CD4-positive, alpha-beta T cell treated with Interleukin-21 for 1 hour (primary cell): ENCODE results near the gene ATP4A.

Experiments
- DNase-seq: peaks from one replicate; pipeline ENCODE4 v3.0.0-alpha.2; 2020

ATP4A gene

DNA sequence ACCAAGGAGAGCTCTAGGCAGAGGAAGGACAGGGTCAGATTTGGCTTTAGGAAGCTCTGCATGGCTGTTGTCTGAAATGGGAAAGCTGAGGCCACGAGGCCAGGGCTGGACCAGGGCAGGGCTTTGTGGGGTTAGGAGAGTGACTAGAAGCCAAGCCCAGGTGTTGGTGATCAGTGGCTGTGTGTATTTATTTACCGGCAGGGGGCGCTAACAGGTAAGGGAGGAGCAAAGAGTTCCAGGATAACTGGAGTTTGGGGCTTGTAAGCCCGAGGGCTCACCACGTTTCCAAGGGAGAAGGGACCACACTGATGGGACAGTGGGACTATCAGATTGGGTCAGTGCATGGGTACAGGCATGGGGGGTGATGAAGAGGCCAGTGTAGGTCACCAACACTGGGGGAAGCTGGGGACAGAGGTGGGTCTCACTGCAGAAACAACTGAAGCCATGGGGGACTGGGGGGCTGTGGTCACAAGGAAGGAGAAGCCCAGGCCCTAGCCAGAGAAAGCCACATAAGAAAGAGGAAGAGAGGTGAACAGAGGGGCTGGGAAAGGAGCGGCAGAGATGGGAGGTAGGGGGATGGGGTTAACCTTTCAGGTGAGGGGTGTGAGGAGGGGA, 14.2 kb downstream of the ATP4A start:
- DNase-seq: peak; percentile 71

DNA sequence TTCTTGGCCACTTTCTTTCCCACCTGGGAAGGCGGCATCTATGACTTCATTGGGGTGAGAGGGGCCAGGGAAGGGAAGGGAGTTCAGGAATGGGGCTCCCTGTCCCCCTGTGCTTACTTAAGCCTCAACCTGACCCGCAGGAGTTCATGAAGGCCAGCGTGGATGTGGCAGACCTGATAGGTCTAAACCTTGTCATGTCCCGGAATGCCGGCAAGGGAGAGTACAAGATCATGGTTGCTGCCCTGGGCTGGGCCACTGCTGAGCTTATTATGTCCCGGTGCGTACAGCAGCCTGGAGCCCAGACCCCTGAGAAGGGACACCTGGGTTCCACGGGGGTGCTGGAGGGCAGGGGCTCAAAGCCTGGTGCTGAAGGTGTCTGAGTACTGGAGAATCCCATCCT, 16.9 kb downstream of the ATP4A start:
- DNase-seq: no peak

DNA sequence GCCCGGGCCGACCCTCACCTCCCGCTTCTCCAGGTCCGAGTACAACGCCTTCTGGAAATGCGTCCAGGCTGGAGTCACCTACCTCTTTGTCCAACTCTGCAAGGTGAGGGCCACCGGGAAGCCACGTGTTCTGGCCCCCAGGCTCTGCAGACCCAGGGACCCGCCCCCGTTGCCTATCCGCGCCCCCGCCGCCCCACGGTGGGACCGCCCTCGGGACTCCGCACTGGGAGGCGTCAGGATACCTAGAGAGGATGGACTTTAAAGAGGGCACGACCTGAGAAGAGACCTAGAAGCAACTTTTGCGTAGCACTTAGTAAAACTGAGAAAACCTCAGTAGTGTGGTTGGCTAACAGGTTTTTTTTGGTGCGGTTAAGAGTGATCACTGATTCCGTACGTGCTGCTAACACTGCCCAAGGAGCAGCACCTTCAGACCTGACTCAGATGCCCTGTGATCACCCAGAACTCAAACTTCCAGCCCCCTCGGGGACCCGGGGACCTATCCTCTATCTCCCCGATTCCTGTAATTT, 17.5 kb downstream of the ATP4A start:
- DNase-seq: peak; percentile 54

DNA sequence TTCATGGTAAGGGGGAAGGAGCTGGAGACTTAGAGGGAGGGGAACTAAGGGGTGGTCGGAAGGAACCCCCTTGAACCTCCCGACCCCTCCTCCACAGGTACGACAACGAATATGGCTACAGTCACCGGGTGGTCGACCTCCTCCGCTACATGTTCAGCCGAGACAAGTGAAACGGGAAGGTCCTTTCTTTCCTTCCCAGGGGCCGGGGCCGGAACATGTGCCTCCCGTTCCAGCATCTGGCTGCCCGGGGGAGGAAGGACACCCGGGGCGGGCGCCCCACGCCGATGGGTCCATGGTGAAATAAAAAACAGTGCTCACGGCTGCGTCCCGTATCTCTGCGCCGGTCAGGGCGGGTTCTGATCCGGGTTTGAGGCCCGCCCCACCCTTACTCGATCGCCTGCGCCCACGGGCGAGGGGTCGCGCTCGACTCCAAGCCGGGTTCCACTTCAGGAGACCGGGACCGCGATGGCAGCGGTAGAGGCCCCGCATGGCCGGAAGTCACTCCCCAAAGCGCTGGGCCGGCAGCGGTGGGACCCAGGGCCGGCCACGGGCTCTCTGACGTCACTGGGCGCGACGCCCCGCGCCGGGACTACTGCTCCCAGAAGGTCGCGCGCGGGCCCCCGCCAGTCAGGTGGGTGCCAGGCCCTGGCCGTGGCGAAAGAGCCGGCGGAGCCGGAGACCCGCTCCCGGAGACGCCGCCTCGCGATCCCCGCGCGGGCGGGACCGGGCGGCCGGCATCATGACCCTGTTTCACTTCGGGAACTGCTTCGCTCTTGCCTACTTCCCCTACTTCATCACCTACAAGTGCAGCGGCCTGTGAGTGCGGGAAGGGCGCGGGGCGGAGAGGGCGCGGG, 18.2 kb downstream of the ATP4A start, which contains the start of gene TMEM147:
TMEM147 (plus strand) TSS at position 626 of the 854 bp plus-strand sequence; CDS start at position 740, 114 bp downstream.
- peak; percentile 83 for DNase-seq

DNA sequence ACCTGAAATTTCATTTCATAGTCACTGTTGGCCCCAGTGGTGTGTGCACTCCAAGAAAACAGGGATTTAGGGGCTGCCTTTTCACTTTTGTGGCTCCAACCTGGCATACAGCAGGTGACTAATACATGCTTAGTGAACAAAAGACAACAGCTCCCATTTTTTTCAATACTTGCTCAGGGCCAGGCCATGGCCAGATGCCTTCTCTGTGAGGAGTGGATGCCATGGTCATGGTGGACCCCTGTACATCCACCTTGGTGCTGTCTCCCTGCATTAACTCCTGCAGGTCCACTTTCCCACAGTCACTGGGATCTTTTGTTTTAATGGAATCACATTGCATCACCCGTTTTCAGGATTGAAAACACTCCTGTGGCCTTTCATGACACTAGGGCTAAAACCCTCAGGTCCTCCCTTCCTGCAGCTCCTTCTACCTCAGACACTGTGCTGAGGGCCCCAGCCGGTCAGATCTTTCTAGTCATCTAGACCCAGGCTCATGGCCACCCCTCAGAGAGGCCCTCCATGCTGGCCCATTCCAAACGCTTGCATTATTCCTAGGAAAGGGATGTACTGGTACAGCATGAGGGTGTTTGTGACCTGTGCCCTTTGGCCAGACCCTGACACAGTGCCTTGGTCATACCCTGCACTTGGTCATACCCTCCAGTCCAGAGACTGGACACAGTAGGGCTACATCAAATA, 19.2 kb downstream of the ATP4A start:
- DNase-seq: no peak

DNA sequence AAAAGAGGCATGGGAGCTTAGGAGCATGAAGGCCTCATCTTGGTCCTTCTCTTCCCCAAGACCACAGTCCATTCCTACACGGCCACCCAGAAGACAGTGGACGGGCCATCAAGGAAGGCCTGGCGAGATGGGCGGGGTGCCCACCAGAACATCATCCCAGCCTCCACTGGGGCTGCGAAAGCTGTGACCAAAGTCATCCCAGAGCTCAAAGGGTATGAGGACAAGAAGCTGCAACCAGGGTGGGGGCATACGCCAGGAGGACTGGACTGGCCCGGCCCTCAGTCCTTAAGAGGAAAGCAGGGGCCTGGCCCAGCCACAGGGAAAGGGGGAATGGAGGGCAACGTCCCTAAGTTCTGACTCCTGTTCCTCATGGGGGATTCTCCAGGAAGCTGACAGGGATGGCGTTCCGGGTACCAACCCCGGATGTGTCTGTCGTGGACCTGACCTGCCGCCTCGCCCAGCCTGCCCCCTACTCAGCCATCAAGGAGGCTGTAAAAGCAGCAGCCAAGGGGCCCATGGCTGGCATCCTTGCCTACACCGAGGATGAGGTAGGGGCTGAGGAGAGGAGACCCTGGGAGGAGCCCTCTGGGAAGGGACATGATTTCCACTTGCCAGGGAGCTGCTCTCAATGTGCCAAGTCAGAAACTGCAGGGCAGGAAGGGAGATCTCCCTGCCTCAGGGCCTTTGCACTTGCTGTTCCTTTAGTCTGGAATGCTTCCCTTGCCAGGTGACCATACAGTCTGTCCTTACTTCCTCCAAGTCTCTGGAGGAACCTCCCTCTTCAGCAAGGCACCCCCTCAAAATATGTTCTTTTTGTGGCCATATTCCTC, 20.0 kb downstream of the ATP4A start:
- no peak for DNase-seq

DNA sequence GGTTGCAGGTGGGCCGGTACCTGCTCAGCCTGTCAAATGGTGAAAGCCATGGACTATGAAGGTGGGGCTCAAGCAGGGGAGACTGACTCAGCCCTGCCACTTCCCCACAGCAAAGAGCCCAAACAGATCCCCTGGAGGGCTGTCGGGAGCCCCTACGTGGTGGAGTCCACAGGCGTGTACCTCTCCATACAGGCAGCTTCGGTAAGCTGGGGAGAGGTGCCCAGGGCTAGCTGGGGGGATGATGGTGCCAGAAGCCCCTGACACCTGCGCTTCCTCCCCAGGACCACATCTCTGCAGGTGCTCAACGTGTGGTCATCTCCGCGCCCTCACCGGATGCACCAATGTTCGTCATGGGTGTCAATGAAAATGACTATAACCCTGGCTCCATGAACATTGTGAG, 21.2 kb downstream of the ATP4A start:
- DNase-seq: no peak

DNA sequence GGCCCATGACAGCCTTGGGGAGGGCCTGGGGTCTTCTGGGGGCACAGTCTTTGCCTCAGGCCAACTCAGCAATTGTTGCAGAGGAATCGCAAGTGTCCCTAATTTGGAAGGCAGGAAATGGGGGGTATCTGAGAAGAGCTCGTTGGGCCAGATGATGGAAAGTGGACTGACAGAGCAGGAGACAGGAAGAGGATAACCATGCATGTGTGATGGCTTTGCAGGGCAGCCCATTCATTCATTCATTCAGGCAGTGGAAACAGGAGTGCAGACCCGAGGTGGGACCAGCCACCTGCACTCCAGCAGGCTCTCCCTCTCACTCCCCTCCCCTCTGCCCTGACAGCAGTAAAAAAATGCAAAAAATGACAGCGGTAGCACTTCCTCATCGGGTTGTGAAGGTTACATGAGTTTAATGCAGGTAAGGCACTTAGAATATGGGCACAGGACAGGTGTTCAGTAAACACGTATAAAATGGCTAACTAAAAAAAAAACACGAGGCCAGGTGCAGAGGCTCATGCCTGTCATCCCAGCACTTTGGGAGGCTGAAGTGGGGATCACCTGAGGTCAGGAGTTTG, 23.0 kb downstream of the ATP4A start:
- no peak for DNase-seq

DNA sequence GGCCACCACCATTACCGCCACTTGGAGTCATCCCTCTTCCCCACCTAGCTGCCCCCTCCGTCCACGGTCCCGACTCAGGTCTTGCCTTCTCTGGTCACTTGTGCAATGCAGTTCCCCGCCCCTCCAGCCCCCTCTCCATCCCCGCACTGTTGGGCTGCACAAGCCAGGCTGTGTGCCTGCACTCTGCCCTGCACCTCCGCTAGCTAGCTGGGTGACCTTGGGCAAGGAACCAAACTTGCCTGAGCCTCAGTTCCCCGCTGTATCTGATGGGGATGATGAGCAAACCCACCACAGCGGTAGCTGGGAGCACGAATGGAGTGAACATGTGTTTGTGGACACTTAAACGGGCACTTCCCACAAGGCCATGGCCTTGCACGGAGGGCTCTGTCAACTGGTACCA, 23.6 kb downstream of the ATP4A start:
- DNase-seq: no peak

DNA sequence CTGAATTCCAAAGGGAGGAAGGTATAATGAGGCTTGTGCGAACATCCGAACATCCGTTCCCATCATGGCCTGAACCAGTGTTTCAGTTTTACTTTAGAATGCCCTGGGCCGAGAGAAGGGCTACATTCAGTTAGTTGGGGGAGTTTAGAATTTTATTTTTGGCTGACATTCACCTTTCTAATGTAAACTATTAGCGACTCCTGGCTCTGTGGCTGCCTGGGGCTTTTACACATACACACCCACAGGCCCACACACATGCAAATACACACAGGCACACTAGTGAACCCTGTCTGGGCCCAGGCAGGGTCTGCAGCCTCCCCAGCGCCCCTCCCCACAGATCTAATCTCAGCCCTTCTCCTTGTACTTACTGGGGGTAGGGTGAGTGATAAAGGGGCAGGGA, 24.1 kb downstream of the ATP4A start:
- DNase-seq: no peak

DNA sequence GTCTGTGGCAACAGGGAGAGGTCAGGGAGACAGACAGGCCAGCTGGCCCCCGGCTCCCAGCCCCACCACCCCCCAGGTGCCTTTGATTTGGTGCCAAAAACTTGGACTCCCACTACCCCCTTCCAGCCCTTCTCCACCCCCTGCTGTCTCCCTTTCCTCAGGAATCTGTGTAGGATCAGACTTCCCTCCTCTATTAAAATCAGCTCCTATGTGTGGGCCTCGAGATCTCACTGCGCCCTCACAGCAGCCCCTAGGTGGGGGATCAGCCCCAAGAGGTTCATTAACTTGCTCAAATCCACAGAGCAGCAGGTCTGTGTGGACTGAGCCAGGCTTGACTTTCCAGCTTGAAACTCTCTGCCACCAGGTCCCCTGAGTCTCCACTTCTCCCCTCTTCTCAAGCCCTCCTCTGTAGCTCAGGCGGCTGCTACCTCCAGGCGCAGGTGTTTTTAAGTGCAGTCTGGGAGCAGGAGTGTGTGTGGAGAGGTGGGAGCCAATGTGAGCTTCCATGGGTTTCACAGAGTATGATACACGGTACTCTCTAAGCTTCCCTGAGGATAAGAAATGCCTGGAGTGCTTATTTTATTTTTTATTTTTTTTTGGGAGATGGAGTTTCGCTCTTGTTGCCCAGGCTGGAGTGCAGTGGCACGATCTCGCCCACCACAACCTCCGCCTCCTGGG, 28.5 kb downstream of the ATP4A start:
- no peak for DNase-seq

DNA sequence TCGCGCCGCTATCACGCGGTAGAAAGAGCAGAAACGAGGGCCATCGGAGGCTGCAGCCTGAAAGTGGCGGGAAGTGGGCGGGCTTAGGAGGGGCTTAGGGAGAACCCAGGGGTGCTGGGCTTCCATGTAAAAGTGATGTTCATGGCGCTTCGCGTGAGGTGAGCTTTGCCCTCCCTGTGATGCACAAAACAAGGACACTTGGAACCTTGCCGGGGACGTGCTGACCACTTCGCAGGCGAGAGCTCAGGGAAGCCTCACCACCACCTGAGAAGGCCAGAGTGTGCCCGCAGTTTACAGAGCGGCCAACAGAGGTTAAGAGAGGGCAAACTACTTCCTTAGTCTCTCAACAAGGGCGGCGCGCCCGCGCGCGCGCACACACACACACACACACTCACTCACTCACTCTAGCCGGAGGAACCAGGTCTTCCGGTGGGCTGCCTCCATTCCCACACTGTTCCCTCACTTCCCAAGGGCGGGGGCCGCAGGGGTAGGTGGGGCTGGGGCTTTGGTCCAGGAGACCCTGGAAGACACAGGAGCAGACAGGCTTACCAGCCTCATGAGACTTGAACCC, 29.6 kb downstream of the ATP4A start:
- DNase-seq: peak; percentile 52

DNA sequence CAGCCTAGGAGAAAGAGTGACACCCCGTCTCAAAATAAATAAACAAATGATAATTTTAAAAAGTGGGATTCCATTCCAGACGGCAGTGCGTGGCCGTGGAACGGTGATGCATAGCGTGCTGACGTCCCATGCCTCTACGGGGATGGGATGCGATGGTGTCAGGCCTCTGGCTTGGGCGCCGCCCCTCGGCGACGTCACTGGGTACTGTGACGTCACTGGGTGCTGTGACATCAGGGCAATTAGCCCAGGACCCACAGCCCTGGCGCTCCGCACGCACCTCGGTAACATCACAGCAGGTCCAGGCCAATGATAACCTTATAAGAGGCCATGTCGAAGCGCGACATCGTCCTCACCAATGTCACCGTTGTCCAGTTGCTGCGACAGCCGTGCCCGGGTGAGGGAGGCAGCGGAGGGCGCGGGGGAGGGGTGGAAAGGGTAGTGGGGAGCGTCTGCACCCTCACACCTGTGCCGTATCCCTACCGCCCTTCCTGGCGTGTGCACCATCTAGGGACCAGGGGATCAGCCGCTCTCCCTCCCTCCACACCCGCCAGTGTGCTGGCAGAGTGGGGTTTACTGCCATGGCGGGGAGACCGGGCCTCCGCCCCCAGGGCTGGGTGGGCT, 30.1 kb downstream of the ATP4A start, which contains the start of gene GAPDHS:
GAPDHS (plus strand) TSS at position 256 of the 621 bp plus-strand sequence; CDS start at position 328, 72 bp downstream.
- no peak for DNase-seq

DNA sequence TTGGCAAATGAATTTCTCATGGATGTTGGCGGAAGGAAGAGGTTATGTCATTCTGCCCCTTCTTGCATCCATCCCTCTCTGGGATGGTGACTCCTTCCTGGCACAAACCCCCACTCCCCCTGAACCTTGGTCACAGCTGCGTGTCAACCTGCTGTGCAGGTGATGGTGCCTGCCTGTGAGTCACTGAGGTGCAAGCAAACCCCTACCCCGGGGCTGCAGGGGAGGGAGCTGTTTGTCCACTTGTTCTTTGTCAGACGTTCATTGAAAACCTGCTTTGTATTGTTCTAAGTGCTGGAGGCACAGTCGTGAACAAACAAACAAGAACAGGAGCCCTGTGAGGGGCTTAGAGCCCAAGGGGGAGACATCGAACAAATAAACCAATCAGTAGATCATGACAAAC, 32.2 kb downstream of the ATP4A start:
- DNase-seq: no peak

DNA sequence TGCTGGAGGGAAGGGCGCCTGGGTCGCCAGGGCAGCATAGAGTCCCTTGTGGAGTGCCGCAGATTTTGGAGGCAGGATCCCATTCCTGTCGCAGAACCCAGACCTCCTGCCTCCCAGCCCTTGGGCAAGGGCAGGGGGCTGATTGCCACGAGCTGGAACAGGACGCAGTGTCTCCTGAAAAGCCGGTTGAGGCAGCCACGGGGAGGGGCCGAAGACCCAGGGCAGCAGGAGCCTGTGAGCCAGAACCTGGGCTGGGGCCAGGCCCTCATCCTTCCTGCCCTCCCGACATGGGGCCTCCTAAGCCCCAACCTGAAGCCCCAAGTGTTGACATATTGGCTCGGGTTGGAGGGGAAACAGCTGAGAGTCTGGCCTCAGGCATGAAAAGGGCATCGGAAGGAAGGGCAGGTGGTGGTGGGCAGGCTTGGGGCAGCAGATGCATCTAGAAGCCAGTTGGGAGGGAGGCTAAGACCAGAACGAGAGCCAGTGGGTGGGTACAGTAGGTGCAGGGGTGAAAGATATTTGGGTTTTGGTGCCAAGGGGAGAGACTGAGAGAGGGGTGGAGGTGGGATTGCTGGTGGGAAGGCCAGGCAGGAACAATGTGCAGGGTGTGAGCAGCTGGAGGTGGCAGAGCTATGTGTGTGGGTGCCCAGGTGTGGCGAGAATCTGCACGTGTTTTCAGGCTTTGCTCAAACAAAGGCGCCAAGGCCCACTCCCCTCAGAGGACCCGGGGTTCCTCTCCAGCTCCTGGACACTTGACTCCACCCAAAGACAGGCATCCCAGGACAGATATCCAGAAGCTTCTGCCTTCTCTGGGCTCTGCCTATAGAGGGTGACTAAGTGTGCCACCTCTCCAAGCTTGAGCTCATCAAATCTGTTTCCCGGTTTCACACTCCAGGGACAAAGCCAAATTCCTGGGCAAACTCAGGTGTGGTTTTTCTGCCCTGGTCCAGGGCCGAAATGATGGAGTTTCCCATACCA, 33.9 kb downstream of the ATP4A start:
- no peak for DNase-seq

DNA sequence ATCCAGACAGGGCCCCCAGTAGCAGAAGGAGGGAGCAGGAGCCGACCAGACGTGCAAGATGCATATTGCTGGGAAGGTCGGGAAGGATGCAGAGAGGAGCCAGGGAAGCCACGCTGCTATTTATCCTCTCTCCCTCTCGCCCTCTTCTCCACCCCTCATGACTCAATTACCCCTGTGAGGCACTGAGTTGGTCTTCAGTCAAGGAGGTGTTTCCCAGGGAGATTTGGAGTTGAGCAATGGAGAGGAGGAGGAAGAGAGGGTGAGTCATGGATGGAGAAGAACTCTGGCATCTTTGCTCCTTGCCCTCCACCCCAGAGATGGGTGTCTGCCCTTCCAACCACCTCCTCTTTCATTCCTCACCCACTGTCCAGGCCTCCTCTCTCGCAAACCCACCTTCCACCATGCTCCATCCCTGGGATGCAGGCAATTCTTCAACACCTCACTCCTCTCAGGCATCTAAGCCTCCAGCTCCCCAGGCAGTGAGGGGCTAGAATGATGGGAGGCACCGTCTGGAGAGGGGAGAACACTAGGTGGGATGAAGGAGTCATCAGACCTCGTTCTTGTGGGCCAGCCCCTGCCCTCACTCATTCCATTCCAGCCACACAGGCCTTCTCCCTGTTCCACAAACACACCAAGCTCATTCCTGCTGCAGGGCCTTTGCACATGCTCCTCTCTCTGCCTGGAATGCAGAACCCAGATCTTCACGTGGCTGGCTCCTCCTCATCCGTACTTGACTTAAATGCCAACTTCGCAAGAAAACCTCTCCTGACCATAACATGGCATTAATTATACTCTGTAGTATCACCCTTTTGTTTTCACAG, 35.0 kb downstream of the ATP4A start, which contains the start of gene SBSN:
SBSN (minus strand) TSS at position 94 of the 821 bp plus-strand sequence; CDS start at position 64, 30 bp downstream.
- DNase-seq: no peak

DNA sequence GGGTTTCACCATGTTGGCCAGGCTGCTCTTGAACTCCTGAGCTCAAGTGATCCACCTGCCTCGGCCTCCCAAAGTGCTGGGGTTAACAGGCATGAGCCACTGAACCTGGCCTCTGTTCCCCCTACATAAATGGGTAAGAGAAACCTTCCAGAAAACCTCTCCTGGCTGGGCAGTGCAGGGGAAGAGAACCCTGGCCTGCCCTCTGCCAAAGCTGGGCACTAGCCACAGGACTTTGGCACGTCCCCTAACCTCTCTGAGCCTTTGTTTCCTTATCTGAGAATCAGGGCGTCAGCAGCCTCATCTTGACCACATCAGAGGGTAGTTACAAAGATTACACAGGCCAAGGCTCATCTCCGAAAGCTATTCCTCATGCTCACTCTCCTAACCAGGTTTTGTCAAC, 37.6 kb downstream of the ATP4A start:
- no peak for DNase-seq

DNA sequence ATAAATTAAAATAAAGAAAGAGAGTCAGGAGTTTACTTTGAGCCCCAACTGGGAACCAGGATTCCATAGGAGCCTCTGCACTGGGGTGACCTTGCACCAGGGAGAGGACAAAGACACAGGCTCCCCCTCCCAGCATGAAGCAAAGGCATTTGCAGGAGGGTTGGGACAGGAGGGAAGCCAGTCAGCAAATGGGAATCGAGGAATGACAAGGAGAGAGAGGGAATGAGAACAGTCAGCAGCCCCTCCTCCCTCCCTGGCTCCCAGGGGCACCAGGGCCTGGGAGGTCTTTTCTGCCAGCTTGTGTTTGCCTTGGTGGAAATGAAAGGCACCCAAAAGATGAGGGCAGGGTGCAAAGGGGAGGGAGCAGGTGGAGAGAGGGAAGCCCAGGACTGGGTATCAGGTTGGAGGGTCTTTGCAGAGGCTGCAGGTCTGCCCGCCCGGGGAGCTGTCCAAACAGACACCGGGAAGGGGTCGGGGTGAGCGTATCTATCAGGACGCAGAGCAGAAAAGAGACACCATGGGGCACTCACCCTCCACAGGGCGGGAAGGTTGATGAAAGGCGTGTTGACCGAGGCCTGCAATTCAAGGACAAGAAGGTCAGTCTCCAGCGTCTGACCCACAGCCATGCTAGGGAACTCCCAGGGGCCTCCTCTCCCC, 39.1 kb downstream of the ATP4A start:
- no peak for DNase-seq
